ENCODE measurements around the gene TMEM181.

DNA sequence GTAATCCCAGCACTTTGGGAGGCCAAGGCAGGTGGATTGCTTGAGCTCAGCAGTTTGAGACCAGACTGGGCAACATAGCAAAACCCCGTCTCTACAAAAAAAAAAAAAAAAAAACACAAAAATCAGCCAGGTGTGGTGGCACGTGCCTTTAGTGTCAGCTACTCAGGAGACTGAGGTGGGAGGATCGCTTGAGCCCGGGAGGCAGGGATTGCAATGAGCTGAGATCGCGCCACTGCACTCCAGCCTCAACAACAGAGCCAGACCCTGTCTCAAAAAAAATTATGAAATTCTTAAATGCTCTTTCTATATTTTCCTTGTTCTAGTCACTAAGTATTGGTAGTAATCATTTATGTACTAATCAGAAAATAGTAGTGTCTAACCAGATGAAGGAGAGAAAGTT lies 120.6 kb downstream of the TMEM181 start:
- TF ChIP-seq CTCF (IDR thresholded peaks at IDR 0.05) (no peak), EZH2 (IDR thresholded peaks at IDR 0.05; ENCODE audit: borderline replicate concordance, insufficient read depth, low read depth, low read length, poor library complexity, severe bottlenecking) (no peak)
